Mammary epithelial cell (primary cell): ENCODE results near the gene TUBB4A.

ENCODE experiments used
- EZH2 ChIP-seq: IDR thresholded peaks from 2 replicates; pipeline ENCODE4 v1.6.1; 2012; ENCODE audit warnings: low read length, inconsistent platforms, borderline replicate concordance
- TF ChIP-seq, protein P1 (sequence below), 2 donors: IDR thresholded peaks in 1 of 2; conservative IDR thresholded peaks in 1 of 2; 2 replicates each; pipeline ENCODE4 v1.5.1; 2011 to 2012; ENCODE audit warnings: inconsistent platforms in 2 of 2, low read length in 2 of 2, mild to moderate bottlenecking in 2 of 2, control low read depth in 1 of 2, low read depth in 1 of 2; ENCODE audit not compliant: insufficient read depth in 1 of 2; ENCODE audit errors: extremely low read depth in 1 of 2

DNA sequence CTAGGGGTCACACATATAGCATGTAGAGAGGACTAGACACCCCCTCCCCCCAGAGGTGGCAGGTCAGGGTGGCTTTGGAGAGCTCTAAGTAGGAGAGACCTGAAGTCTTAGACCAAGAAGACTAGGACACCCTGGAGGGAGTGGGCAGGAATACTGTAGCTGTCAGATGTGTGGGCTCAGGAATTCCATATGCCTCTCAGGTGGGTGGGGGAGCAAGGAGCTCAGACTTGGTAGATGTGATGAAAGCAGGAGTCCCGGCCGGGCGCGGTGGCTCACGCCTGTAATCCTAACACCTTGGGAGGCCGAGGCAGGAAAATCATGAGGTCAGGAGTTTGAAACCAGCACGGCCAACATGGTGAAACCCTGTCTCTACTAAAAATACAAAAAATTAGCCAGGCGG lies 36.4 kb downstream of the TUBB4A start:
- TF ChIP-seq, protein P1, sequence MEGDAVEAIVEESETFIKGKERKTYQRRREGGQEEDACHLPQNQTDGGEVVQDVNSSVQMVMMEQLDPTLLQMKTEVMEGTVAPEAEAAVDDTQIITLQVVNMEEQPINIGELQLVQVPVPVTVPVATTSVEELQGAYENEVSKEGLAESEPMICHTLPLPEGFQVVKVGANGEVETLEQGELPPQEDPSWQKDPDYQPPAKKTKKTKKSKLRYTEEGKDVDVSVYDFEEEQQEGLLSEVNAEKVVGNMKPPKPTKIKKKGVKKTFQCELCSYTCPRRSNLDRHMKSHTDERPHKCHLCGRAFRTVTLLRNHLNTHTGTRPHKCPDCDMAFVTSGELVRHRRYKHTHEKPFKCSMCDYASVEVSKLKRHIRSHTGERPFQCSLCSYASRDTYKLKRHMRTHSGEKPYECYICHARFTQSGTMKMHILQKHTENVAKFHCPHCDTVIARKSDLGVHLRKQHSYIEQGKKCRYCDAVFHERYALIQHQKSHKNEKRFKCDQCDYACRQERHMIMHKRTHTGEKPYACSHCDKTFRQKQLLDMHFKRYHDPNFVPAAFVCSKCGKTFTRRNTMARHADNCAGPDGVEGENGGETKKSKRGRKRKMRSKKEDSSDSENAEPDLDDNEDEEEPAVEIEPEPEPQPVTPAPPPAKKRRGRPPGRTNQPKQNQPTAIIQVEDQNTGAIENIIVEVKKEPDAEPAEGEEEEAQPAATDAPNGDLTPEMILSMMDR (conservative IDR thresholded peaks at IDR 0.05 in 1 of 2, IDR thresholded peaks at IDR 0.05 in 1 of 2; ENCODE audit: extremely low read depth in 1 of 2, insufficient read depth in 1 of 2, low read depth in 1 of 2, low read length in 2 of 2) = no peak
- no peak for TF ChIP-seq EZH2
